BLaER1 treated with 17β-estradiol and CSF1 and Interleukin-3, amounts not matched to agents 10 nM and 100 nM (cell line): ENCODE results near the gene GPRC5A.
A peak's percentile ranks its signal among the peaks of the same experiment; 100 is the strongest.

Source experiments
- H3K27ac ChIP-seq, 11 experiments: shearing (Covaris generic); formaldehyde crosslinking; 2 replicates each; pipeline ENCODE4 v1.8.1; 2022
- H3K27me3 ChIP-seq, 11 experiments: shearing (Covaris generic); formaldehyde crosslinking; 2 replicates each; pipeline ENCODE4 v1.8.1; 2022
- H3K36me3 ChIP-seq, 11 experiments: shearing (Covaris generic); formaldehyde crosslinking; 2 replicates each; pipeline ENCODE4 v1.8.1; 2022
- H3K4me1 ChIP-seq, 10 experiments: shearing (Covaris generic); formaldehyde crosslinking; 2 replicates each; pipeline ENCODE4 v1.8.1; 2022
- H3K4me2 ChIP-seq, 11 experiments: shearing (Covaris generic); formaldehyde crosslinking; 2 replicates each; pipeline ENCODE4 v1.8.1; 2022
- H3K4me3 ChIP-seq, 10 experiments: shearing (Covaris generic); formaldehyde crosslinking; 2 replicates each; pipeline ENCODE4 v1.8.1; 2022
- H3K9ac ChIP-seq, 11 experiments: shearing (Covaris generic); formaldehyde crosslinking; 2 replicates each; pipeline ENCODE4 v1.8.1; 2022
- H3K9me3 ChIP-seq, 11 experiments: shearing (Covaris generic); formaldehyde crosslinking; replicated peaks in 1 of 11; 2 replicates each; pipeline ENCODE4 v1.8.1; 2022
- H4K20me1 ChIP-seq, 11 experiments: shearing (Covaris generic); formaldehyde crosslinking; 2 replicates each; pipeline ENCODE4 v1.8.1; 2022
- Cebpa-rat ChIP-seq, 11 experiments: shearing (Covaris generic); IDR thresholded peaks; 2 replicates each; pipeline ENCODE4 v1.8.1; 2022

Gene GPRC5A

GRCh38 chr12:12912711-12913110 lies 21.3 kb downstream of the GPRC5A start:
- Histone ChIP-seq H3K4me1 (peaks cover 53 to 83% (median 70%) of the 10 kb centered on the region in 10 experiments), H3K27ac (peak overlapping the region in 3 of 11 experiments; percentile 2 to 29 (median 3); a peak in 1 of 22 replicates), H3K4me3 (no peak overlapping the region), H3K9ac (no peak overlapping the region), H4K20me1 (no peaks in the 10 kb centered on the region), H3K27me3 (no peaks in the 10 kb centered on the region; a peak in 1 of 22 replicates), H3K9me3 (no peaks in the 10 kb centered on the region), H3K4me2 (peak overlapping the region; percentile 57 to 85 (median 76)), H3K36me3 (no peaks in the 10 kb centered on the region)
- TF ChIP-seq Cebpa-rat (IDR thresholded peaks at IDR 0.05) = no peak

GRCh38 chr12:12915656-12916055 lies 24.3 kb downstream of the GPRC5A start:
- TF ChIP-seq Cebpa-rat (IDR thresholded peaks at IDR 0.05) = no peak
- no peak overlapping the region for H3K9ac ChIP-seq
- H3K27ac ChIP-seq = no peak overlapping the region
- no peaks in the 10 kb centered on the region for H3K9me3 ChIP-seq
- no peaks in the 10 kb centered on the region; a peak in 1 of 22 replicates for H3K27me3 ChIP-seq
- H3K4me3 ChIP-seq = no peak overlapping the region
- H3K4me2 ChIP-seq = 0 out of 22 replicates have a peak overlapping the region, but pooled peaks of 1 of the 11 experiments have one; percentile 7
- H4K20me1 ChIP-seq = no peaks in the 10 kb centered on the region
- H3K36me3 ChIP-seq = no peaks in the 10 kb centered on the region
- peaks cover 33 to 57% (median 47%) of the 10 kb centered on the region in 10 experiments for H3K4me1 ChIP-seq

GRCh38 chr12:12916135-12916944 lies 25.0 kb downstream of the GPRC5A start:
- no peak for TF ChIP-seq Cebpa-rat (IDR thresholded peaks at IDR 0.05)
- H3K4me2 ChIP-seq = peak overlapping the region; percentile 30 to 92 (median 58); a peak in 21 of 22 replicates
- H4K20me1 ChIP-seq = no peaks in the 10 kb centered on the region
- no peaks in the 10 kb centered on the region for H3K9me3 ChIP-seq
- H3K4me3 ChIP-seq = no peak overlapping the region; a peak in 1 of 20 replicates
- no peaks in the 10 kb centered on the region; a peak in 1 of 22 replicates for H3K27me3 ChIP-seq
- peaks cover 34 to 50% (median 41%) of the 10 kb centered on the region in 10 experiments for H3K4me1 ChIP-seq
- H3K9ac ChIP-seq = no peak overlapping the region
- no peak overlapping the region for H3K27ac ChIP-seq
- no peaks in the 10 kb centered on the region for H3K36me3 ChIP-seq

GRCh38 chr12:12917517-12917916 lies 26.2 kb downstream of the GPRC5A start:
- H3K36me3 ChIP-seq = no peaks in the 10 kb centered on the region
- H3K9ac ChIP-seq = no peak overlapping the region
- H4K20me1 ChIP-seq = no peaks in the 10 kb centered on the region
- H3K4me1 ChIP-seq = peaks cover 32 to 45% (median 41%) of the 10 kb centered on the region in 10 experiments
- TF ChIP-seq Cebpa-rat (IDR thresholded peaks at IDR 0.05) = no peak
- H3K27ac ChIP-seq = no peak overlapping the region
- no peaks in the 10 kb centered on the region for H3K9me3 ChIP-seq
- peak overlapping the region in 2 of 11 experiments; percentile 85 to 92; a peak in 4 of 22 replicates for H3K4me2 ChIP-seq
- H3K4me3 ChIP-seq = no peak overlapping the region
- no peaks in the 10 kb centered on the region; a peak in 1 of 22 replicates for H3K27me3 ChIP-seq

GRCh38 chr12:12918781-12919389 lies 27.5 kb downstream of the GPRC5A start:
- H4K20me1 ChIP-seq = no peaks in the 10 kb centered on the region
- H3K4me1 ChIP-seq = peaks cover 18 to 33% (median 30%) of the 10 kb centered on the region in 10 experiments
- H3K4me2 ChIP-seq = no peak overlapping the region
- H3K9ac ChIP-seq = no peak overlapping the region
- no peak for TF ChIP-seq Cebpa-rat (IDR thresholded peaks at IDR 0.05)
- H3K4me3 ChIP-seq = no peak overlapping the region
- no peaks in the 10 kb centered on the region for H3K36me3 ChIP-seq
- H3K27me3 ChIP-seq = no peaks in the 10 kb centered on the region
- H3K27ac ChIP-seq = no peak overlapping the region
- peaks cover 0 to under 1% (median 0%) of the 10 kb centered on the region in 11 experiments; a peak in 4 of 22 replicates for H3K9me3 ChIP-seq

- no peak overlapping the region for H3K4me2 ChIP-seq
- no peak overlapping the region for H3K27ac ChIP-seq
- no peak for TF ChIP-seq Cebpa-rat (IDR thresholded peaks at IDR 0.05)
- H4K20me1 ChIP-seq = no peaks in the 10 kb centered on the region
- no peaks in the 10 kb centered on the region for H3K27me3 ChIP-seq
- H3K36me3 ChIP-seq = no peaks in the 10 kb centered on the region
- no peak overlapping the region for H3K4me3 ChIP-seq
- H3K9ac ChIP-seq = no peak overlapping the region
- H3K9me3 ChIP-seq = peaks cover 0 to 6% (median 0%) of the 10 kb centered on the region in 11 experiments; a peak in 5 of 22 replicates
- H3K4me1 ChIP-seq = peaks cover 14 to 30% (median 21%) of the 10 kb centered on the region in 10 experiments
These were observed 28.5 kb downstream of the GPRC5A start for GRCh38 chr12:12919666-12920435.

- peak overlapping the region; percentile 10 to 48 (median 14); a peak in 5 of 22 replicates for H3K4me2 ChIP-seq
- no peaks in the 10 kb centered on the region for H3K36me3 ChIP-seq
- peaks cover 0 to 12% (median 2%) of the 10 kb centered on the region in 11 experiments; a peak in 13 of 22 replicates for H3K9me3 ChIP-seq
- peak overlapping the region in 1 of 11 experiments; percentile 35; a peak in 1 of 22 replicates for H3K27ac ChIP-seq
- H3K27me3 ChIP-seq = no peaks in the 10 kb centered on the region
- no peak overlapping the region for H3K4me3 ChIP-seq
- H4K20me1 ChIP-seq = no peaks in the 10 kb centered on the region
- peaks cover 4 to 21% (median 8%) of the 10 kb centered on the region in 10 experiments; a peak in 17 of 20 replicates for H3K4me1 ChIP-seq
- TF ChIP-seq Cebpa-rat (IDR thresholded peaks at IDR 0.05) = no peak
- H3K9ac ChIP-seq = no peak overlapping the region
These were observed 30.8 kb downstream of the GPRC5A start for GRCh38 chr12:12922191-12922616.

GRCh38 chr12:12922978-12923377 lies 31.6 kb downstream of the GPRC5A start:
- Histone ChIP-seq H3K4me3 (no peak overlapping the region), H3K4me1 (peaks cover 4 to 18% (median 8%) of the 10 kb centered on the region in 10 experiments; a peak in 15 of 20 replicates), H4K20me1 (no peaks in the 10 kb centered on the region), H3K9ac (no peak overlapping the region), H3K9me3 (peaks cover 0 to 18% (median 8%) of the 10 kb centered on the region in 11 experiments; a peak in 13 of 22 replicates), H3K36me3 (no peaks in the 10 kb centered on the region), H3K4me2 (peak overlapping the region in 1 of 11 experiments; percentile 45; a peak in 1 of 22 replicates), H3K27ac (no peak overlapping the region), H3K27me3 (no peaks in the 10 kb centered on the region)
- no peak for TF ChIP-seq Cebpa-rat (IDR thresholded peaks at IDR 0.05)
